GM19467 (cell line): Measurements from ENCODE around the gene GRK5.

Experiments
- ATAC-seq: cut with Tn5 transposase; IDR thresholded peaks from one replicate; pipeline ENCODE4 v1.9.1; 2021; ENCODE audit warnings: mild to moderate bottlenecking, moderate library complexity; ENCODE audit not compliant: unreplicated experiment

Gene GRK5

DNA sequence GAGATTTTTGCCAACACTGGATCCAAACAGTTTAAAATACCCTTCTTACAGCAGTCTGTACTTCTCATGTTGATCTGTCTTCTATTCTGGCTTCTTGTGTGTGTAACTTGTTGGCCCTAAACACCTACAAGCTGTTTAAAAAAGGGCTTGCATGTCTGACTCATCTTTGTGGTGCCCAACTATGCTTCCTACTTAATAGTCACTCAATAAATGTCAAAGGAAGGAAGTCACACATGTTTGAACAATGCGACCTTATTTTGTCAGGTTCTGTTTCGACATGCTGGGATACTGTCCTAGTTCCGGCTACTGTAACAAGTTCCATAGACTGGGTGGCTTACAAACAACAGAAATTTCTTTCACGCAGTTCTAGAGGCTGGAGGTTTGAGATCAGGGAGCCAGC is 9.4 kb upstream of the GRK5 start:
- ATAC-seq = no peak

DNA sequence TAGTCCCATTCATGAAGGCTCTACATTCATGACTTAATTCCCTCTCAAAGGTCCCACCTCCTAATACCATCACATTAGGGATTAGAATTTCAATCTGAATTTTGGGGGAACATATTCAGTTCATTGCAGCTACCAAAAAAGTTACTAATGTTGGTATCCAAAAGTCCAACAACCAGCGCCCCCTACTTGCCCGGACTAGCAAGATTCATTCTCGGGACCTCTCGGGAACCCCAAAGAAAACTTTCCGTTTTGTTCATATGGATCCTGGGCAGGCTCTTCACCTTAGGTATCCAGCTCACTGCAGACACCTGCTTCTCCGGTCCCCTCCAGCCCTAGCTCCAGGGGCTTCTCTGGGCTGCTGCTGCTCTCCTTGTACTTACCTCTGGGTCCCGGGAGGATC is 8.9 kb upstream of the GRK5 start:
- no peak for ATAC-seq

- ATAC-seq = peak; percentile 64
Measured at GRCh38 chr10:119199231-119199992, 8.0 kb upstream of the GRK5 start.

- no peak for ATAC-seq
Measured at GRCh38 chr10:119201233-119201632, 6.1 kb upstream of the GRK5 start.

GRCh38 chr10:119203006-119203405 is 4.4 kb upstream of the GRK5 start:
- ATAC-seq = no peak

DNA sequence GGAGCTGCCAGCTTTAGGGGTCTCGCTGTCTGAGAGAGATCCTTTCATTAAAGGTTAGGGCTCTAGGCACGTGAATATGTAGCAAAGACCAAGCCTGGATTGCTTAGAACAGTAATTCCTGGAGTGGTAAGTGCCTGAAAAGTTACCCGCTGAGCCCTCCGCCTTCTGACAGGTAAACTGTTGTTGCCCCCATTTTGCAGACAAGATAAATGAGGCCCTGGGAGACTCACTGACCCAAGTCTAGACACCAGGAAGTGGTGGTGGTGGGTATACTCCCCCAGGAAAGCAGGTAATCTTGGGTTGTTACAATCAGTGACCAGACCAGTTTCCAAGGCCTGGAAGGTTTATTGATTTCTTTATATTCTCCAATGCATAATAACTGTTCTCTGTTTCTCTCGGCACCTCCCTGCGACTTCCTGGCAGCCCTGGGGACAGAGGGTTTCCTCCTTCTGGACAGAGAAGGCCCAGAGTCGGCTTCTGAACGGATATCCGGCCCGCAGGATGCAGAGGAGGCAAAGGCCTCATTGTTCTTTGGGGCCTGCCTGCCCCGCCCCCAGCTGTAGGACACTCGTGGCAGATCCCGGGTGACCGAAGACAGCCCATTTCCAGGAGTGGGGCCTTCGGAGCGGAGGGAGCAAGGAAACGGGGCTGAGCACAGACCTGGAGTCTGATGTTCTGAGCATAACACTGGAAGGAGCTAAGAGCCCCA is 1.3 kb upstream of the GRK5 start:
- ATAC-seq = peak; percentile 15

DNA sequence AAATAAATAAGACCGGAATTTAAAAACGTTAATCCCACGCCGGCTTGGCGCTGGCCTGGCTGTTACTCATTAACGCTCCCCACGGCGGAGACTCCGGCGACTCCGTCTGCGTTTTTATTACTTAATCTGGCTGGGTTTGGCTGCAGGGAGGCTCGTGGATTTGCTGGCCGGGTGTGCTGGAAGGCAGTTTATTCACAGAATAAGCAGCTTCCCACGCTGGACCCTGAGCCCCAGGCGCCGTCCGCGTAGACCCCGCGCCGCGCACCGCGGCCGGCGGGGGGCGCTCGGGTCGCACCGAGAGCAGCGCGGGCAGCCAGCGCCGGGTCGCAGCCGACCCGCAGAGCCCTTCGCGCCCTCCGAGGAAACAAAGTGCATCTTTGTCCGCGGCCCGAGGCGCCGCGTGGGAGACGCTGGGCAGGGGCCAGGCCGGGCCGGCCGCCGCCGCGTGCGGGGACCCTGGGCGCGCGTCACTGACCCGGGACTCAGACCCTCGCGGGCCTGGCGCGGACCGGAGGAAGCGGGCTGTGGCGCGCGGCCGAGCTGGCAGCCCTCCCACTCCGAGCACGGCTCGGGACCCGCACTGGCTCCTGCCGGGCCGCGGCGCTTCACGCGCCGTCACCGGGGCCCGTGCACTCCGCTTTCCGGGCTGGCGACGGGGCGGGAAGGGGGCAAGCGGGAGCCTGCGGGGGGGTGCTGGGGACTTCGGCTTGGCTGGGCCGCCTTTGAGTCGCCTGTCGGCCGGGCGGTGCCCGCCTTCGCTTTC is 587 bp upstream of the GRK5 start:
- peak; percentile 45 for ATAC-seq

DNA sequence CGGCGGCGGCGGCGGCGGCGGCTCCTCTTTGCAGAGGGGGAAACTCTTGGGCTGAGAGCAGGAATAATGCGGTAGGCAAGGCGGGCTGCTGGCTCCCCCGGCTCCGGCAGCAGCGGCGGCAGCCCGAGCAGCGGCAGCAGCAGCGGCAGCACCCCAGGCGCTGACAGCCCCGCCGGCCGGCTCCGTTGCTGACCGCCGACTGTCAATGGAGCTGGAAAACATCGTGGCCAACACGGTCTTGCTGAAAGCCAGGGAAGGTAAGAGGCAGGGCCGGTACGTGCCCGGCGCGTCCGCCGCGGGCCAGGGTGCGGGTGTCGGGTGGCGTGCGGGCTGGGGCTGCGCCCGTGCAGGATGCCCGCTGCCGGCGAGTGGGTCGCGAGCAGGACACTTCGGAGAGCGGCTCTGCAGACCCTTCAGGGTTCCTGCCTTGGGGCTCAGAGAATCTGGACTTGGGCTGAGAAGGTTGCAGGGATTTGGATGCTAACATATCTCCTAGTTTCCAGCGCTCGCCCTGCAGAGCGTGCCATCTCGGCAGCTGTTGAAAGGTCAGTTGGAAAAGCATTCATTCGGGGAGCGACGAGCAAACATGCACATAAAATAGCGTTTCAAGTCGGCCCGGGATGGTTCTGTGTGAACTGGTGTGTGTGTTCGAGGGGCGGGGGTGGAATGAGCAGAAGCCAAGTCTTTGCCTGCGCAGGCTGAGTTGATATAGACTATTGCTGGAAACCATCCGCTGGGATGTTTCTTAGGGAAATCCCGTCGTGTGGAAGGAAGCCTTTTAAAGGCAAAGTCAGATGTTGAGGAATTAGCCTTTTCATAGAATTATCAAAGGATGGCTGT is 562 bp downstream of the GRK5 start:
- peak; percentile 2 for ATAC-seq

DNA sequence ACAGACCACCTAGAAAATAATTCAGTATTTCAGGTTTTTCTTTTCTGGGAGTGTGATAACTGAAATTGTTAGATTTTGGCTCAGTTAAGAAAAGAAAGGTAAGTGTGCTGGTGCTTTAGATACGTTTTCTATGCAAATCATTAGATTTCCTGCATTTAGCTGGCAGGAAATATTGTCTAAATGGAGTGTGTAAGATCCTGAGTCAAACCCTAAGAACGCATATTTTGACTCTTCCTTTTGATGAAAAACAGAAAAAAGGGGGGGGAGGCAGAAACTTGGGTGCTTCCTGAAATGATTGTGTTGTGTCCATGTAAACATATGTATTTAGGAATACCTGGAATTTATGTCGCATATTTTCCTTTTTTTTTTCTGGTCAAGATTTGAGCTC is 1.2 kb downstream of the GRK5 start:
- ATAC-seq = no peak

DNA sequence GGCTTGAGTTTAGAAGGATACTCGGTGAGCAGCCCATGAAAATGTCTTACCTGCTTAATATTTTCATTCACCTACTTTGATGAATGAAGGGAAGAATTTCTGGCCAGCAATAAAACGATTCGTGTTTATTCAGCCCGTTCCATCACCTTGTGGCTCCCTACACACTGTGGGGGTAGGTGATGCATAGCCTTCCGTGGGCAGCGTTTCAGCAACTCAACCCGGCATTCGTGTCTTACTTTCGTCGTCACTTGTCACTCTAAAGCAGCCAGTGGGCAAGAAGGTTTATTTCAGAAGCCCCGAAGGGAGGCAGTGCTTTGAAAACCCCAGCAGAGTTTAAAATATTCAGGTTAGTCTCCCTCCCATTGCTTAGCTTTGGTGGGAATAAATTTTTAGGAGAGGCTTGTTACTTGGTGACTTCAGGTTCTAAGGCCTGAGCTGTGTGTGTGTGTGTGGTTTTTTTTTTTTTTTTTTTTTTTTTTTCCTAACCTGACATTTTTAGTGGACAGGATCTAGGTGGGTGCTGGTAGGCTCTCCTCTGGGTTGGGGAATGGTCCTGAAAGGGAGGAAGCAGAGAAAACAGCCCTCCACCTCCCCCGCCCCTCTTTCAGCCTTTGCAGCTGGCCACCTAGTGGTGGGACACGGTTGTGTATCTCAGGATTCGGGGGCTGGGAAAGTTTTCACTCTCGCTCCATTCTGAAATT is 1.8 kb downstream of the GRK5 start:
- no peak for ATAC-seq

DNA sequence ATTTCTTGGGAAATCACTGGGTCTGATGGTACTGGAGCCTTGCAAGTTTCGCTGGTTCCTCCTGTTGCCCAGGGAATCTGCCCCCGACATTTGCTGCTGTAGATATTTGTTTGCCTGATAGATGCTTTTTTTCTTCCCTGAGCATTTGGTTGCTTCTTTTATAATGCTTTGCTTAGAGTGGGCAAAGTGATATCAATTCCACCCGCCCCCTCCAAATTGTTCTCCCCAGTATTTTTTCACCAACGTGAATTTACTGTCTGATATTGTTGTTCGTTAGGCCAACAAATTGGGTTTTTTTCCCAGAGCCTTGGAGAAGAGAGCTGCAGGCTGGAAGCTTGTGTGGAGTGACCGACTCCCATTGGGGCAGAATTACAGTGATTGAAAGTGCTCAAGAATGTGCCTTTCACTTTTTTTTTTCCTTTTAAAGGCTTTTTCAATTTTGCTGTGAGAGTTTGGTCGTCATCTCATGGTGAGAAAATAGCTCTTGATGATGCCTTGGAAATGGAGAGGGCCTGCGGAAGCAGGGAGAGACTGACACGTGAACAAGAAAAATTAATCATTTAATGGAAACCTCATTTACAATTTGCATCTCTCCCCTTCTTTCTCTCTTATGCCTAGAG is 2.5 kb downstream of the GRK5 start:
- ATAC-seq = no peak

DNA sequence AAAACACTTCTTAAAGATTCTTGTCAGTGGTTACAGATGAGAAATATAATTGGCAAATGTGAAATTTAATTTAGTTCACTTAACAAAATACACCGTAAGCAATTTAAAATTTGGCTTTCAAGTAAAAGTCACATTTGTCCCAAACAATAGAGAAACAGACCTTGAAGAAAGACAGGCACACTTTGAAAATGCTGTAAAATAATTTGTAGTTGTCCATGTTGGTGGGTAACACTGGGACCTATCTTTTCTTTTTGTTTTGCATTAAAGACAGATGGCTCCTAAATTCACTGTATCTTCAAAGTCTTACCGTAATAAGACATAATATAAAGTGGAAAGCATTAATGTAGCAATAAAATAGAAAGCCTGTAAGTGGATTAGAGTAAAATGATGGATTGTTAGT is 3.3 kb downstream of the GRK5 start:
- ATAC-seq = no peak

GRCh38 chr10:119211176-119211575 is 3.8 kb downstream of the GRK5 start:
- no peak for ATAC-seq

- no peak for ATAC-seq
Measured at GRCh38 chr10:119211625-119212441, 4.5 kb downstream of the GRK5 start.

DNA sequence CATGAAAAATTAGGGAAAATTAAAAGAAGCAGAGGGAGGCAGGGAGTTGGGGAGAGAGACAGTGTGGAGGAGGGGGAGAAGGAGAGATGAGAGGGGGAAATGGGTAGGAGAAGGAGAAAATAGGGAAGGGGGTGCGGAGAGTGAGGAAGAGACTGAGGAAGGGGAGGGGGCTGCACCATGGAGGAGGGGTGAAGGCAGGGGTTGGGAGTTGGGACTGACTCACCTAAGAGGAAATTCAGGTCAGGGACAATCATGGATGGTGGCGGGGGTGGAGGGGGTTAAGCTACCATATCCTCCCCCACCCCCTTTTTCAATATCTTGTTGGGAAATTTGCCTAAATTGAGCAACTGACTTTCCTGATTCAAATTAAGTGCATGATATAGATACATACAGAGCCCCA is 8.0 kb downstream of the GRK5 start:
- no peak for ATAC-seq

DNA sequence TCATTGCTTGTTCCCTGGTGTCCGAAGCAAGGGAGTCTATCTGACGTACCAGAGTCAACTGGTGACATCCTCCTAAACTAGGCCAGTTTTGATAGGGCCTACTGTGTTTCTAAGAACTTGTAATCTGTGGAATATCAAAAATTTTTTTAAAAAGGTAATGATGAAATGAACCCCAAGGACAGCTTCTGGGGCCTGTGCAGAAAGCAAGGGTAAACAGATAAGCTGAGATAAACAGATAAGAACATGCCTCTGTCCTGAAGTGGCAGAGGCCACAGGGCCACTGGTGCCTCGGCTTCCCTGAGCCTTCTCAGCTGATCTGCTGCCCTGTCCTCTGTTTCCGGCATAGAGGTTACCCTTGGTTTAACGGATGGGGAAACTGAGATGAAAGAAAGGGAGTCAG is 8.8 kb downstream of the GRK5 start:
- no peak for ATAC-seq

GRCh38 chr10:119217401-119217800 is 10.0 kb downstream of the GRK5 start:
- ATAC-seq = no peak

DNA sequence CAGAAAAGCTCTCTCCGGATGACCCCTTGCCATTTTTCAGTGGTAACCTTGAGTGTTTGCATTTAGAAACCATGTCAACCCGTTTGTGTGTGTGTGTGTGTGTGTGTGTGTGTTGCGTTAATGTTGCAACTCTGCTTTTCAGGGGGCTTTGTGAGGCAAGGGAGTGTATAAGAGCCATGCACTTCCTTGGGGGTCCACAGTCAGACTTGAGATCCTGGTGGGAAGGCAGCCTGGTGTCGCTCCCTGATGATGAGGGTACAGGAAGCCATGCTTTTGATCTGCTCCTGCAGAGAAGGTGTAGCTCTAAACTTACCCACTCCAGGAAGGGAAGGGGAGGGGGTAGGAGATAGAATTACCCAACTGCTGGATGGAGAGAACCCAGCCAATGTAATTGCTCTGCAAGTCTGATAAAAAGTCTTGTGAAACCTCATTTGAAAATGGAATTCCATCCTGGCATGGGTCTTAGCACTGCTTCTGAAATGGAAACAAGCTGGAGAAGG is 10.7 kb downstream of the GRK5 start:
- ATAC-seq = no peak

GRCh38 chr10:119219871-119220270 is 12.5 kb downstream of the GRK5 start:
- ATAC-seq = no peak
